HG03196 (cell line): ENCODE measurements around the gene RTKN.
"Not testable (repeated sequence)": the region's sequence is repeated elsewhere in the genome, so short reads cannot be mapped to it uniquely, and the experiment has no call there.

ENCODE experiments used
- ATAC-seq: cut with Tn5 transposase; IDR thresholded peaks from one replicate; pipeline ENCODE4 v1.9.1; 2021; ENCODE audit not compliant: unreplicated experiment

RTKN gene

GRCh38 chr2:74441690-74442482, at the start of gene RTKN:
RTKN (minus strand) TSS chr2:74441937; CDS start chr2:74441816, 121 bp downstream.
- peak; percentile 31 for ATAC-seq

DNA sequence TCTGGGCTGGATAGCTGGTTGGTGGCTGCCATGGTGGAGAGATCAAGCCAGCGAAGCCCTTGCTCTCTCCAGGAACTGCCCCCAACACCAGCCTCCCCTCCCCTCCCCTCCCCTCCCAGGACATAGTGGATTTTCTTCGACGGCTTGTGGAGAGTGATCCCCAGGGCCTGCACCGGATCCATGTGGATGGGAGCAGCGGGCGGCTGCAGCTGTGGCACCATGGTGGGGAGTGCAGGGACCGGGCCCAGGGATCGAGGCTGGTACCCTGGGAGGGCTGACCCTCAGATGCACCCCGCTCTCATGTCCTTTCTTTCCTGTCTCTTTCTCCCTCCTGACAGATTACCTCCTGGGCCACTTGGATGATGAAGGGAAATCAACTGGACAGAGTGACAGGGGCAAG, 48.2 kb upstream of the RTKN start:
- no peak for ATAC-seq

- ATAC-seq = no peak
Measured at GRCh38 chr2:74488643-74489481, 47.1 kb upstream of the RTKN start.

GRCh38 chr2:74486141-74486540, 44.4 kb upstream of the RTKN start:
- ATAC-seq = no peak

- not testable (repeated sequence) for ATAC-seq
Measured at GRCh38 chr2:74483675-74484164, 42.0 kb upstream of the RTKN start.

GRCh38 chr2:74482801-74483674, 41.3 kb upstream of the RTKN start, which contains the start of the genes CCDC142 and TTC31:
CCDC142 (minus strand) TSS chr2:74482998; CDS start chr2:74482837, 161 bp downstream.
TTC31 (plus strand) TSS chr2:74483081; CDS start chr2:74483096, 15 bp downstream.
- ATAC-seq = peak; percentile 89

DNA sequence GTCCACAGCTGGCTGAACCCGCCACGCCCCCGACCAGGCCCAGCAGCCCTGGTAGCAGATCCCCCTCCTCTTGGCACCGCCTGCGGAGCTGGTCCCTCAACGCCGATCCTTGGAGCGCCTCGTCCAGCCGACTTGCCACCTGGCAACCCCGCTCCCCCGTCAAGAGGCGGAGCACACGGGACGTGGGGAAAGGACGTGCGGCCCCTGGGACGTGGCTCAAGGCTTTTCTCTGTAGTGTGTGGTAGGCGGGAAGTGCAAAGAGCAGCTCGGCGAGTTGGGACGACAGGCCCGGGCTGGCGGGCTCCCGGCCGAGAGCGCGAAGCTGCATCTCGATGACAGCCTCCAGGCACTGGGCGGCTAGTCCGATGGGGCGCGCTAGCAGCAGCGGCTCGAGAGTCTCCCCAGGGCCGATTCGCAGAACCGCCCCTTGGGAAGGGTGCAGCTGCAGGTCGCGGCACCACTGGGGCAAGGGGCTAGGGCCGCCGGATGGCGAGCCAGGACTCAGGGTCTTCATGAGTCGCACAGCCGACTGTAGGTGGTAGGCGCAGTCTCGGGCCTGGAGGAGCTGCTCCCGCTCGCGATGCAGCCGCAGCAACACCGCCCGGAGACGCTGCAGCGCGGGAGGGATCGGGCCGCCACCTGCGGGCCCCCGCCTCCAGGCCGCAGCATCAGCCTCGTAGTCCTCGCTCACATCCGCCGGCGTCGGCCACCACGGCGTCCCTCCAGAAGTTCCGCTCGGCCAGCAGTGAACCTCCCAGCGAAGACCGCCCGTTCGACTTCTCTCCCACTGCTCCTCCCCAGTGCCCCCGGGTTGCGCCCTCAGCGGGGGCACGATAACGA, 40.4 kb upstream of the RTKN start:
- peak; percentile 27 for ATAC-seq

DNA sequence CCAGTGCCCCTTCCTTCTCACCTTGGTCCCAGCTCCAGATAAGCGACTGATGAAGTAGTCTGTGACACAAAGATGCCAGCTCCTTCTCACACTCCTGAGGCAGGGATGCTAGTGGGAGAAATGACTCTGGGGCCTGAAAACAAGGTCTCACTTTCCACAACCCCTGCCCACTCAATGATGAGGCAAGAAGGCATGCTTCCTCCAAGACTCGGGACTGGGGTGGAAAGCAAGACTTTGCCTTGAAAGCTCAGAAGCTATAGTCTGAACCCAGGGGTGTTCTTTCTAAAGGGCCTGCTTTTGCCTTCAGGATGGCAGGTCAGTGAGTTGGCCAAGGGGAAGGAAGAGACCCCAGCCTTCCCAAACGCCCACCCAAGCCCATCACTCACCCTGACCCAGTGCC, 39.7 kb upstream of the RTKN start:
- ATAC-seq = no peak

GRCh38 chr2:74474899-74475298, 33.2 kb upstream of the RTKN start:
- no peak for ATAC-seq

DNA sequence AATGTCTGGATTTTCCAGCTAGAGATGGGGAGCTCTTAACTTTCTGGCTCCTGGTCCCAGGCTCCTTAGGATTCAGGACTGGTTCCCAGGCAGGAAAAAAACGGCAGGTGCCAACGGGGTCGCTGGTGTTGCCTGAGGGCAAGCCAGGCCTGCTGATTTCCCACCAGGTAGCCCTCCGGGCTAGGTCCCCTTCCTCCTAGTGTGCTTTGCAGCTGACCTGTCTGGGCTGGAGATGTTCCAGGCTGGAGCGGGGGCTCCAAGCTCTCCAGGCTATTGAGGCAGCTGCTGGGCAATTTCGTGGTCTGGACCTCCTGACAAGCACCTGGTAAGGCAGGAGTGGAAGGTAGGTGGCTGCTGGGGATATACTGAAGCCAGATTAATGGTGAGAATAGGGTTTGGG, 32.7 kb upstream of the RTKN start:
- ATAC-seq = no peak

GRCh38 chr2:74472945-74473258, 31.2 kb upstream of the RTKN start:
- ATAC-seq = peak; percentile 1

DNA sequence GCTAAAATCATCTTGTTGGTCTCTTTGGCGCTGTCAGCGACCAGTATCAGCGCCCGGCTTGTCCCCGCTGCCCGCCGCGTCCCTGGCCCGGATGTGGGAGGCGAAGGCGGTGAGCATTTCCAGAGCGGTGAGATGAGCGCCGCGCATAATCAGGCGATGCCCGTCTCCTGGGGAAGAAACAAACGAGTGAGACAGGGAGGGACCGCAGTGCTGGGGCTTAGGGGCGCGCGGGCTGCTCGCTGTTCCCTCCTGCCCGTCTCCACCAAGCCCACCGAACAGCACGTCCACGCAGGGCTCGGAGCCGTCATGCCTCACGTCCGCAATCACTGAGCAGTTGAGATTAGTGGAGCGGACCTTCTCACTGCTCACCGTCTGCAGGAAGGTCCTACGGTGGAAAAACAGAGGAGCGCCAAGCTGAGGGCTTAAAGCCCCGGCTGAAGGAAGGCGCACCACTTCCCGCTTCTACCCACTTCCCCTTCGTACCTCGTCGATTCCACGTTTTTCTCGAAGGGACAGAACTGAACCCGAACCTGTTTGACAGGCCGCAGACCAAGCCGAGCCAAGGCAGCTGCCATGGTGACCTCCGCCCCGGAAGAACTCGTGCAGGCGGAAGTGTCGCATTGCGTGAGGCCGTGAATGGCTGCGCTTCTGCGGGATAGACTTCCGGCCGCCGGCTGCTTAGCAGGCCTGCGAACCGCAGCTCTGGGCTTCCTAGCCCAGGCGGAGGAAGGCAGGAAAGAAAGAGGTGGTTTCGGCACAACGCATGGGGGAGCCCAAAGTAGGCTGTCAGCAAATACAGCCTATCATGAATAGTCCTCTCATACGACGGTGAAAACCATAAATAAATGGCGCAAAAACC, 30.6 kb upstream of the RTKN start, which contains the start of gene MRPL53:
TSS of gene MRPL53 (minus strand) at position 595 of the 859 bp plus-strand sequence. CDS start at position 575, 20 bp downstream.
- peak; percentile 85 for ATAC-seq

GRCh38 chr2:74471332-74472065, 29.8 kb upstream of the RTKN start:
- no peak for ATAC-seq

DNA sequence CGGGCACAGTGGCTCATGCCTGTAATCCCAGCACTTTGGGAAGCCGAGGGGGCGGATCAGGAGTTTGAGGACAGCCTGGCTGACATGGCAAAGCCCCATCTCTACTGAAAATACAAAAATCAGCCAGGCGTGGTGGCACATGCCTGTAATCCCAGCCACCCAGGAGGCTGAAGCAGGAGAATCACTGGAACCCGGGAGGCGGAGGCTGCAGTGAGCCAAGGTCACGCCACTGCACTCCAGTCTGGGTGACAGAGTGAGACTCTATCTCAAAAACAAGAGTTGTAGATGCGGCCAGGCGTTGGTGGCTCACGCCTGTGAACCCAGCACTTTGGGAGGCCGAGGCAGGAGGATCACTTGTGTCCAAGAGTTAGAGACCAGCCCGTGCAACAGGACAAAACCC, 29.0 kb upstream of the RTKN start:
- not testable (repeated sequence) for ATAC-seq

- no peak for ATAC-seq
Measured at GRCh38 chr2:74464406-74464805, 22.7 kb upstream of the RTKN start.

DNA sequence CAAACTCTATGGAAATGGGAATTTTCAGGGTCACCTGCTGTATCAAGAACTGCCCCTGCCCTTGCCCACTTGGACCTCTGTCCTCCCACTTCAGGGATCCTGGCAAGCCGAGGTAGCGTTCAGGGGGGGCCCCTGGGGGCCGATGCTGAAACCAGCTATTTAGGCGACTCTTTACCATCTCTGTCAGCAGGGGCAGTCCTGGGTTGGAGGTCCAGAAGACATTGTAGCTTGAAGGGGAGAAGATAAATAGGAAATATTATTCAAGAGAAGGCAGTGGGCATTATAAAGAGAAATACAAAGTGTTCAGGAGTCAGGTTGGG, 21.0 kb upstream of the RTKN start:
- no peak for ATAC-seq

- no peak for ATAC-seq
Measured at GRCh38 chr2:74462054-74462785, 20.5 kb upstream of the RTKN start.
